Osteoblast (primary cell): ENCODE measurements around the gene ACTL6B. TPM values are rescaled to one million over a fixed set of nuclear protein-coding genes. Genes with fewer than 3 reads are reported as not detected.

Source experiments
- DNase-seq: peaks from one replicate; pipeline ENCODE4 v3.0.0; 2011; ENCODE audit warnings: low spot score, mixed read lengths; ENCODE audit not compliant: insufficient read length; ENCODE audit errors: missing footprints
- H2AFZ ChIP-seq: 2 replicates; pipeline ENCODE4 v1.6.0; 2011; ENCODE audit warnings: mild to moderate bottlenecking, low read length
- H3K27ac ChIP-seq: 2 replicates; pipeline ENCODE4 v1.5.1; 2011; ENCODE audit warnings: mild to moderate bottlenecking, low read depth, low read length, moderate library complexity
- H3K27me3 ChIP-seq: 2 replicates; pipeline ENCODE4 v1.6.0; 2012; ENCODE audit warnings: mild to moderate bottlenecking, control low read depth, inconsistent platforms, low read length, moderate library complexity; ENCODE audit not compliant: insufficient read depth
- H3K36me3 ChIP-seq: 2 replicates; pipeline ENCODE4 v1.5.1; 2011; ENCODE audit warnings: mild to moderate bottlenecking, low read length, control low read depth, moderate library complexity; ENCODE audit not compliant: insufficient read depth
- H3K4me1 ChIP-seq: 2 replicates; pipeline ENCODE4 v1.5.1; 2011; ENCODE audit warnings: mild to moderate bottlenecking, low read length, control low read depth, moderate library complexity; ENCODE audit not compliant: insufficient read depth
- H3K4me2 ChIP-seq: 2 replicates; pipeline ENCODE4 v1.6.0; 2011; ENCODE audit warnings: mild to moderate bottlenecking, low read length; ENCODE audit not compliant: insufficient read depth
- H3K4me3 ChIP-seq: fragments of 200-600 bp; sonication (generic); 3 replicates; pipeline ENCODE4 v1.5.1; 2012; ENCODE audit warnings: mild to moderate bottlenecking, low read length, inconsistent platforms; ENCODE audit not compliant: insufficient read depth
- H3K79me2 ChIP-seq: 2 replicates; pipeline ENCODE4 v1.6.0; 2012; ENCODE audit warnings: mild to moderate bottlenecking, low read length, control low read depth, inconsistent platforms; ENCODE audit not compliant: insufficient read depth
- H3K9me3 ChIP-seq: 2 replicates; pipeline ENCODE4 v1.5.1; 2011; ENCODE audit warnings: low read depth, low read length, control low read depth
- H4K20me1 ChIP-seq: 2 replicates; pipeline ENCODE4 v1.6.0; 2012; ENCODE audit warnings: mild to moderate bottlenecking, low read length, control low read depth; ENCODE audit not compliant: insufficient read depth
- CTCF ChIP-seq: IDR thresholded peaks from 2 replicates; pipeline ENCODE4 v1.5.1; 2011; ENCODE audit warnings: mild to moderate bottlenecking, low read depth, low read length, moderate library complexity; ENCODE audit errors: extremely low read depth
- total RNA-seq: library from RNA; depleted of rRNA; stranded (reverse); fragments of >200 nt; gene quantifications from 2 replicates; pipeline ENCODE4 v1.2.3, GENCODE V29; 2012

Gene ACTL6B
- total RNA-seq, 1 donor, result not detected

DNA sequence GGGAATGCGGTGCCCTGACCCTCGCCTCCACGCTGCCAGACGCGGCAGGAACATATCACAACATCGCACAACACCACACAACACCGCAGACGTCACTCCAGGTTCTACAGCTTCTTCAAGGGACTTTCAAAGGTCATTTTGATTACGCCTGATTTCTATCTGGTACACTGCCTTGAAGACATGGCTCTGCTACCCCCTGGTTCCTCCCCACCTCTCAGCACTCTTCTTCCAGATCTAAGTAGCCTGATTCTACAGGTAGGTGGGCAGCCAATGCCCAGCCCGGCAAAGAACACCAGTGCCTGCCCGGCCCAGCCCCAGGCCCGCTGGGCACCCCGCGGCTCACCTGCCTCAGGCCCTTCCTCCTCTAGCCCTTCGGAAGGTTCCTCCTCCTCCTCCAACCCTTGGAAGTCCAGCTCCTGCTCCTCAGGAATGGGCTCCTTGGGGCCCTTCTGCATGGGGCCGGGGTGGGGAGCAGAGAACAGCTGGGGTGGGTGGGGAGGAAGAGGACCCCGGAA lies 29.4 kb upstream of the ACTL6B start:
- H3K27me3 ChIP-seq, result no peaks in the 10 kb centered on the region
- no peaks in the 10 kb centered on the region for H3K4me1 ChIP-seq
- no peak overlapping the region for H3K27ac ChIP-seq
- DNase-seq, result peak; percentile 83
- peaks cover 42% of the 10 kb centered on the region for H4K20me1 ChIP-seq
- H3K36me3 ChIP-seq, result peaks cover 24% of the 10 kb centered on the region
- TF ChIP-seq CTCF, result no peak
- no peaks in the 10 kb centered on the region for H3K9me3 ChIP-seq
- H3K79me2 ChIP-seq, result peaks cover 31% of the 10 kb centered on the region
- no peak overlapping the region for H3K4me3 ChIP-seq
- H2AFZ ChIP-seq, result no peak overlapping the region
- H3K4me2 ChIP-seq, result no peak overlapping the region

DNA sequence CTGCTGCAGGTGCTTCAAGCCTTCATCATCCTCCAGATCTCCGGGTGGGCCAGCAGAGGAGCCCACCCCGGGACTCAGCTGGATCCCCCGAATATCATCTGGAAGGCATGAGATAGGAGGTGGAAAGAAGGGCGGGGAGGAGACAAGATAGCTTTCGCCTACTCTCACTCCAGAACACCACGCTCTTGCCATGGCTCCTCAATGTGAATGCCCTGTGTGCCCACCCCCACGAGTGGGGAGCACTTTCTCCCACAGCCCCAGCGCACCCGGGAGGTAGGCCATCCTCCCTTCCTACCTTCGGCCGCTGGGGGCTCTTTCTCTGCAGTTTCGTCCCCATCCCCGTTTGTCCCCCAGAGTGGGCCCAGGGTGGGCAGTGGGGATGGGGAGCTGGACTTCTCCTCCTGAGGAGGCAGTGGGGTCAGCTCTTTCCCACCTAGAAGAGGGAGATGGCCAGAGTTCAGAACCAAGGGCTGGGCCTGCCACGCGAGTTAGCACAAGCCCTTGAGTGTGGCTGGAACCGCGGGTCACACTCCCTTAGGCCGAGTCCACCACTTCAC lies 28.9 kb upstream of the ACTL6B start:
- H3K79me2 ChIP-seq, result peaks cover 26% of the 10 kb centered on the region
- no peak overlapping the region for H3K4me2 ChIP-seq
- peaks cover 25% of the 10 kb centered on the region for H3K36me3 ChIP-seq
- H3K27me3 ChIP-seq, result no peaks in the 10 kb centered on the region
- DNase-seq, result peak; percentile 76
- no peak overlapping the region for H3K27ac ChIP-seq
- TF ChIP-seq CTCF, result no peak
- no peaks in the 10 kb centered on the region for H3K9me3 ChIP-seq
- H3K4me1 ChIP-seq, result peaks cover 2% of the 10 kb centered on the region
- no peak overlapping the region for H3K4me3 ChIP-seq
- peaks cover 42% of the 10 kb centered on the region for H4K20me1 ChIP-seq
- no peak overlapping the region for H2AFZ ChIP-seq

GRCh38 chr7:100684534-100685042 lies 28.3 kb upstream of the ACTL6B start:
- no peak for TF ChIP-seq CTCF

DNA sequence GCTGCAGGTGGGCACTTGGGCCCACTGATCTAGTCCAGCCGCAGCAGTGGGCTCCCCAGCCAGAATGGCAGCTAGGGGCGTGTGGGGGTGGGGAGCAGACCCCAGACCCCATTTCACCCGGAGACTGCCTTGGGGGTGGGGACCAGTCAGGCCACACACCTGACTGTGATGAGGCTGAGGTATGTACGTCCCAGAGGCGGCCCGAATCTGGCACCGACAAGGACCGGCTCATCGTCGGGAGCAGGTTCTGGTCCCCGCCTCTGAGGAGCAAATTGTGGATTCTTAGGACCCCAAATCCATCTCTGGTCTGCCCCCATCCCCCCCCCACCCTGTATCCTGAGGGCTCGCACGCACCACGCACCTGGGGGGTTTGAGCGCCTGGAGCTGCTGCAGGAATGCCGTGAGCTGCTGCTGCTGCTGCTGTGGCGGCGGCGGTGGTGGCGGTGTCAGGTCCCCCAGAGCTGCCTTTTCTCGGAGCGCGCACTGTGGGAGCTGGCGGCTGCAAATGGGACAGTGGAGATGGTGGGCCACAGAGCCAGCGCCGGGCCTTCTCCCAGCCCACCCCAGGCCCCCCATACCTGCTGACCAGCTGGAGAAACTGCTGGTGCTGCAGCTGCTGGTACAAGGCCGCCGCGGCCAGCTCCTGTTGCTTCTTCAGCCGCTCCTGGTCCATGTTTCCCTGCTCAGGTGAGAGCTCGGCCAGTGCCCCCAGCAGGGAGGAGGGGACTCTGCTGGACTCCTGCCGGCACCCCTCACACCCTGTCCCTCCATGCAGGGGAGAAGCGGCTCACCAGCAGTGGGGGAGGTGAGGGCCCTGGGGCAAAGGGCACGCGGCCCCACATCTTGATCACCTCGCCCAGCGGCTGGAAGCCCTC lies 27.6 kb upstream of the ACTL6B start:
- no peak overlapping the region for H3K4me3 ChIP-seq
- H3K9me3 ChIP-seq, result no peaks in the 10 kb centered on the region
- no peak overlapping the region for H2AFZ ChIP-seq
- no peak overlapping the region for H3K4me2 ChIP-seq
- H3K27ac ChIP-seq, result no peak overlapping the region
- no peaks in the 10 kb centered on the region for H3K27me3 ChIP-seq
- H3K4me1 ChIP-seq, result peaks cover 3% of the 10 kb centered on the region
- peak; percentile 60 for DNase-seq
- H3K36me3 ChIP-seq, result peaks cover 31% of the 10 kb centered on the region
- peaks cover 14% of the 10 kb centered on the region for H3K79me2 ChIP-seq
- peaks cover 32% of the 10 kb centered on the region for H4K20me1 ChIP-seq
- no peak for TF ChIP-seq CTCF

More at GRCh38 chr7:100684534-100685042, 28.3 kb upstream of the ACTL6B start:
- Histone ChIP-seq H2AFZ (no peak overlapping the region), H3K27ac (no peak overlapping the region), H3K9me3 (no peaks in the 10 kb centered on the region), H3K79me2 (peaks cover 21% of the 10 kb centered on the region), H4K20me1 (peaks cover 39% of the 10 kb centered on the region), H3K4me1 (peaks cover 3% of the 10 kb centered on the region), H3K4me3 (no peak overlapping the region), H3K36me3 (peaks cover 25% of the 10 kb centered on the region), H3K4me2 (no peak overlapping the region), H3K27me3 (no peaks in the 10 kb centered on the region)
- DNase-seq, result peak; percentile 76
